ENCODE measurements around the gene A1CF.
"Not testable (repeated sequence)": the region's sequence is repeated elsewhere in the genome, so short reads cannot be mapped to it uniquely, and the experiment has no call there.

A1CF gene

GRCh38 chr10:50885097-50885859, at the start of gene A1CF:
Gene A1CF, minus strand, starts transcription at chr10:50885627. Its CDS starts 25,687 bp downstream, at chr10:50859940.
- no peak for TF ChIP-seq CTCF (conservative IDR thresholded peaks at IDR 0.05; ENCODE audit: low read depth, low read length)
- no peak within 1 kb of the TSS for H3K4me3 ChIP-seq (ENCODE audit: low read length)
- no peak for DNase-seq (ENCODE audit: low read depth)

- no peak for DNase-seq (ENCODE audit: low read depth)
- H3K4me3 ChIP-seq (ENCODE audit: low read length), result no peak overlapping the region
- TF ChIP-seq CTCF (conservative IDR thresholded peaks at IDR 0.05; ENCODE audit: low read depth, low read length), result no peak
Observed at GRCh38 chr10:50931948-50932431, 46.6 kb upstream of the A1CF start.

- no peak overlapping the region for H3K4me3 ChIP-seq (ENCODE audit: low read length)
- TF ChIP-seq CTCF (conservative IDR thresholded peaks at IDR 0.05; ENCODE audit: low read depth, low read length), result no peak
- no peak for DNase-seq (ENCODE audit: low read depth)
Observed at GRCh38 chr10:50929670-50930069, 44.2 kb upstream of the A1CF start.

- TF ChIP-seq CTCF (conservative IDR thresholded peaks at IDR 0.05; ENCODE audit: low read depth, low read length), result no peak
- DNase-seq (ENCODE audit: low read depth), result no peak
Observed at GRCh38 chr10:50928190-50928552, 42.7 kb upstream of the A1CF start.

GRCh38 chr10:50927522-50928189, 42.2 kb upstream of the A1CF start:
- no peak for DNase-seq (ENCODE audit: low read depth)
- TF ChIP-seq CTCF (conservative IDR thresholded peaks at IDR 0.05; ENCODE audit: low read depth, low read length), result no peak
- H3K4me3 ChIP-seq (ENCODE audit: low read length), result no peak overlapping the region

More at GRCh38 chr10:50928190-50928552, 42.7 kb upstream of the A1CF start:
- H3K4me3 ChIP-seq (ENCODE audit: low read length), result no peak overlapping the region

GRCh38 chr10:50923471-50923870, 38.0 kb upstream of the A1CF start:
- H3K4me3 ChIP-seq (ENCODE audit: low read length); DNase-seq (ENCODE audit: low read depth): not testable (repeated sequence)

- H3K4me3 ChIP-seq (ENCODE audit: low read length), result no peak overlapping the region
- TF ChIP-seq CTCF (conservative IDR thresholded peaks at IDR 0.05; ENCODE audit: low read depth, low read length), result no peak
- DNase-seq (ENCODE audit: low read depth), result no peak
Observed at GRCh38 chr10:50919010-50919409, 33.6 kb upstream of the A1CF start.

All from retinal pigment epithelial cell (primary cell).